HEK293 (cell line): ENCODE results near the gene GRIK4.

Source experiments
- CTCF ChIA-PET: fragments of 350-600 bp; formaldehyde crosslinking; extraction: SDS; loops from one replicate; lab custom pipeline; 2021; ENCODE audit warnings: antibody characterized with exemption; lab: Yijun Ruan, JAX
- POLR2A ChIA-PET: fragments of 300-600 bp; formaldehyde crosslinking; extraction: SDS; loops from one replicate; lab custom pipeline; 2020; ENCODE audit warnings: antibody characterized with exemption, inconsistent platforms; lab: Yijun Ruan, JAX
- H3K27ac ChIP-seq: fragments of 200-500 bp; sonication (Bioruptor generic); 2 replicates; pipeline ENCODE4 v1.5.1; 2014; ENCODE audit warnings: low read depth, low read length, control low read depth, inconsistent platforms; ENCODE audit errors: extremely low read depth
- H3K36me3 ChIP-seq, 2 experiments: fragments of 200-500 bp in 1 of 2; sonication (Bioruptor generic) in 1 of 2; 1 replicate in 1 of 2; 2 replicates in 1 of 2; pipeline ENCODE4 v1.5.1; 2014 to 2017; ENCODE audit warnings: inconsistent platforms in 2 of 2, low read length in 2 of 2; ENCODE audit not compliant: control insufficient read depth in 2 of 2, insufficient read depth in 1 of 2
- H3K4me1 ChIP-seq: fragments of 200-500 bp; sonication (Bioruptor generic); 2 replicates; pipeline ENCODE4 v1.5.1; 2014; ENCODE audit warnings: mild to moderate bottlenecking, low read length, inconsistent platforms; ENCODE audit not compliant: control insufficient read depth, insufficient read depth
- H3K4me3 ChIP-seq: 2 replicates; pipeline ENCODE4 v1.5.1; 2011; ENCODE audit warnings: low read depth, mild to moderate bottlenecking, control low read depth, low read length, moderate library complexity
- H3K9me3 ChIP-seq: fragments of 200-500 bp; sonication (Bioruptor generic); 2 replicates; pipeline ENCODE4 v1.5.1; 2014; ENCODE audit warnings: low read depth, low read length, inconsistent platforms; ENCODE audit not compliant: control insufficient read depth, insufficient read depth
- GLI4 ChIP-seq: fragments of 450-650 bp; formaldehyde crosslinking; IDR thresholded peaks from 2 replicates; pipeline ENCODE4 v1.5.1; 2016; ENCODE audit warnings: missing biosample characterization, missing genetic modification characterization
- MEIS1 ChIP-seq: sonication (generic); formaldehyde crosslinking; IDR thresholded peaks from 2 replicates; pipeline ENCODE4 v1.8.1; 2022; ENCODE audit warnings: missing genetic modification reagents, mild to moderate bottlenecking, borderline replicate concordance
- SALL2 ChIP-seq: fragments of 450-650 bp; formaldehyde crosslinking; IDR thresholded peaks from 2 replicates; pipeline ENCODE4 v1.5.0; 2017; ENCODE audit warnings: missing biosample characterization, mild to moderate bottlenecking, missing genetic modification characterization, borderline replicate concordance
- ZBTB7A ChIP-seq: fragments of 450-650 bp; formaldehyde crosslinking; IDR thresholded peaks from 2 replicates; pipeline ENCODE4 v1.5.1; 2016; ENCODE audit warnings: low read depth, missing biosample characterization, missing genetic modification characterization
- ZEB2 ChIP-seq: fragments of 450-650 bp; formaldehyde crosslinking; IDR thresholded peaks from 2 replicates; pipeline ENCODE4 v1.5.1; 2016; ENCODE audit warnings: missing biosample characterization, missing genetic modification characterization
- ZNF133 ChIP-seq: fragments of 450-650 bp; formaldehyde crosslinking; IDR thresholded peaks from 2 replicates; pipeline ENCODE4 v1.5.1; 2016; ENCODE audit warnings: missing biosample characterization, missing genetic modification characterization
- ZNF23 ChIP-seq: fragments of 450-650 bp; formaldehyde crosslinking; IDR thresholded peaks from 2 replicates; pipeline ENCODE4 v1.5.1; 2016; ENCODE audit warnings: missing biosample characterization, missing genetic modification characterization, borderline replicate concordance
- ZNF274 ChIP-seq, 2 experiments: fragments of 200-500 bp in 1 of 2; fragments of 450-650 bp in 1 of 2; sonication (Bioruptor generic) in 1 of 2; formaldehyde crosslinking in 1 of 2; IDR thresholded peaks; 2 replicates each; pipeline versions ENCODE4 v1.5.1 to v1.6.1; 2014 to 2016; ENCODE audit warnings: borderline replicate concordance in 1 of 2, inconsistent platforms in 1 of 2, low read length in 1 of 2, missing biosample characterization in 1 of 2, missing genetic modification characterization in 1 of 2
- ZNF354C ChIP-seq: fragments of 450-650 bp; formaldehyde crosslinking; IDR thresholded peaks from 2 replicates; pipeline ENCODE4 v1.5.1; 2016; ENCODE audit warnings: missing biosample characterization, missing genetic modification characterization, low read depth, borderline replicate concordance
- ZNF521 ChIP-seq: fragments of 450-650 bp; formaldehyde crosslinking; IDR thresholded peaks from 2 replicates; pipeline ENCODE4 v1.5.1; 2017; ENCODE audit warnings: missing biosample characterization, mild to moderate bottlenecking, missing genetic modification characterization
- ZNF529 ChIP-seq: fragments of 450-650 bp; formaldehyde crosslinking; IDR thresholded peaks from 2 replicates; pipeline ENCODE4 v1.5.1; 2017; ENCODE audit warnings: missing genetic modification characterization, missing biosample characterization; ENCODE audit not compliant: insufficient replicate concordance
- ZNF654 ChIP-seq: fragments of 450-650 bp; formaldehyde crosslinking; IDR thresholded peaks from 2 replicates; pipeline ENCODE4 v1.5.1; 2016; ENCODE audit warnings: low read depth, missing biosample characterization, missing genetic modification characterization
- ZSCAN23 ChIP-seq: fragments of 450-650 bp; formaldehyde crosslinking; IDR thresholded peaks from 2 replicates; pipeline ENCODE4 v1.5.1; 2016; ENCODE audit warnings: missing biosample characterization, missing genetic modification characterization
- TF ChIP-seq, protein P1 (sequence below): fragments of 450-650 bp; formaldehyde crosslinking; IDR thresholded peaks from 2 replicates; pipeline ENCODE4 v1.5.1; 2016; ENCODE audit warnings: missing biosample characterization, missing genetic modification characterization, low read depth
- TF ChIP-seq, protein P2 (sequence below): fragments of 450-650 bp; formaldehyde crosslinking; IDR thresholded peaks from 2 replicates; pipeline ENCODE4 v1.5.1; 2017; ENCODE audit warnings: missing biosample characterization, missing genetic modification characterization

Gene GRIK4

DNA sequence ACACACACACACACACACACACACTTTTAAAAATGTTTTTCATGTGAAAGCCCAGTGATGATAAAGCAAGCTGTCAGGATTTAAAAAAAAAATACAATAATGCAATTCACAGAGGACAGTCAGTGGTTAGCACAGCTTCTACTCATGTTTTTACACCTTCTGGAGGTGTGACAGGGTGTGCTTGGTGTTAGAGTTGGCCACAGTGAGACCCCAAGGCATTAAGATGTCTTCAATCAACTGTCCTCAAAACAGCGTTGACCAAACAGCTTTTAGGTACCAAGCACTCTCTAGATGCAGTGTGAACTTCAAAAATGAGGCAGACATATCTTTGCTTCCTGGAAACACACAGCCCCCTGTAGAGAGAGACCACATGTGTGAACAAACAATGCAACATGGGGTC, 346.0 kb downstream of the GRIK4 start (continued):
- TF ChIP-seq, protein P1, sequence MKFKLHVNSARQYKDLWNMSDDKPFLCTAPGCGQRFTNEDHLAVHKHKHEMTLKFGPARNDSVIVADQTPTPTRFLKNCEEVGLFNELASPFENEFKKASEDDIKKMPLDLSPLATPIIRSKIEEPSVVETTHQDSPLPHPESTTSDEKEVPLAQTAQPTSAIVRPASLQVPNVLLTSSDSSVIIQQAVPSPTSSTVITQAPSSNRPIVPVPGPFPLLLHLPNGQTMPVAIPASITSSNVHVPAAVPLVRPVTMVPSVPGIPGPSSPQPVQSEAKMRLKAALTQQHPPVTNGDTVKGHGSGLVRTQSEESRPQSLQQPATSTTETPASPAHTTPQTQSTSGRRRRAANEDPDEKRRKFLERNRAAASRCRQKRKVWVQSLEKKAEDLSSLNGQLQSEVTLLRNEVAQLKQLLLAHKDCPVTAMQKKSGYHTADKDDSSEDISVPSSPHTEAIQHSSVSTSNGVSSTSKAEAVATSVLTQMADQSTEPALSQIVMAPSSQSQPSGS (tag by site-specific recombination), result no peak
- TF ChIP-seq ZEB2, result no peak
- no peak for TF ChIP-seq GLI4 (tag by site-specific recombination)
- TF ChIP-seq ZNF23 (tag by site-specific recombination), result no peak

DNA sequence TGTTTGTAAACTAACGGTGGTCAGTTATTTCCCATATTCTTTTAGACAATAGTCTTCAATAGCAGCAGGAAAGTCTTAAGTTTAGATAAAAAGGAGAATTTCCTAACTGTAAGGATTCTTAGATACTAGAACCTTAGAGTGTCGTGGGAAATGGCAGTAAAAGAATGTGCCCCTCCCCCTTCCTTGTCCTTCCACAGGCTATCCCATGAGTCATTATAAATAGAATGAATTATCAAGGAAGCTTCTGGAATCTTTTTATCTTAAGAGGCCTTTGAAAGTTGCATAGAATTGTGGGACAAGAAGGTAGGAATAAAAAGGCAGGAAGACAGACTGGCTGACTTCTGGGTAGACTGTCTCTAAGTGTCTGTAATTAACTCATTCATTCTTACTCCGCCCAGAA, 347.2 kb downstream of the GRIK4 start:
- POLR2A ChIA-PET, result no interaction called here
- no peak overlapping the region for H3K27ac ChIP-seq
- no peak overlapping the region for H3K4me3 ChIP-seq
- H3K4me1 ChIP-seq, result no peaks in the 10 kb centered on the region
- H3K36me3 ChIP-seq, result no peaks in the 10 kb centered on the region
- CTCF ChIA-PET, result no interaction called here
- H3K9me3 ChIP-seq, result no peaks in the 10 kb centered on the region
- TF ChIP-seq MEIS1 (CRISPR knock-in tag) (no peak), ZNF133 (tag by site-specific recombination) (no peak), ZNF529 (tag by site-specific recombination) (no peak), ZNF521 (tag by site-specific recombination) (no peak), ZNF274 (IDR thresholded peaks at IDR 0.05; ENCODE audit: low read length) (no peak), ZNF274 (tag by site-specific recombination; IDR thresholded peaks at IDR 0.05; ENCODE audit: borderline replicate concordance) (no peak), ZNF654 (tag by site-specific recombination) (no peak)
- TF ChIP-seq, protein P2, sequence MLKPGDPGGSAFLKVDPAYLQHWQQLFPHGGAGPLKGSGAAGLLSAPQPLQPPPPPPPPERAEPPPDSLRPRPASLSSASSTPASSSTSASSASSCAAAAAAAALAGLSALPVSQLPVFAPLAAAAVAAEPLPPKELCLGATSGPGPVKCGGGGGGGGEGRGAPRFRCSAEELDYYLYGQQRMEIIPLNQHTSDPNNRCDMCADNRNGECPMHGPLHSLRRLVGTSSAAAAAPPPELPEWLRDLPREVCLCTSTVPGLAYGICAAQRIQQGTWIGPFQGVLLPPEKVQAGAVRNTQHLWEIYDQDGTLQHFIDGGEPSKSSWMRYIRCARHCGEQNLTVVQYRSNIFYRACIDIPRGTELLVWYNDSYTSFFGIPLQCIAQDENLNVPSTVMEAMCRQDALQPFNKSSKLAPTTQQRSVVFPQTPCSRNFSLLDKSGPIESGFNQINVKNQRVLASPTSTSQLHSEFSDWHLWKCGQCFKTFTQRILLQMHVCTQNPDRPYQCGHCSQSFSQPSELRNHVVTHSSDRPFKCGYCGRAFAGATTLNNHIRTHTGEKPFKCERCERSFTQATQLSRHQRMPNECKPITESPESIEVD, result no peak
- TF ChIP-seq, all 188 proteins: peak for 0

DNA sequence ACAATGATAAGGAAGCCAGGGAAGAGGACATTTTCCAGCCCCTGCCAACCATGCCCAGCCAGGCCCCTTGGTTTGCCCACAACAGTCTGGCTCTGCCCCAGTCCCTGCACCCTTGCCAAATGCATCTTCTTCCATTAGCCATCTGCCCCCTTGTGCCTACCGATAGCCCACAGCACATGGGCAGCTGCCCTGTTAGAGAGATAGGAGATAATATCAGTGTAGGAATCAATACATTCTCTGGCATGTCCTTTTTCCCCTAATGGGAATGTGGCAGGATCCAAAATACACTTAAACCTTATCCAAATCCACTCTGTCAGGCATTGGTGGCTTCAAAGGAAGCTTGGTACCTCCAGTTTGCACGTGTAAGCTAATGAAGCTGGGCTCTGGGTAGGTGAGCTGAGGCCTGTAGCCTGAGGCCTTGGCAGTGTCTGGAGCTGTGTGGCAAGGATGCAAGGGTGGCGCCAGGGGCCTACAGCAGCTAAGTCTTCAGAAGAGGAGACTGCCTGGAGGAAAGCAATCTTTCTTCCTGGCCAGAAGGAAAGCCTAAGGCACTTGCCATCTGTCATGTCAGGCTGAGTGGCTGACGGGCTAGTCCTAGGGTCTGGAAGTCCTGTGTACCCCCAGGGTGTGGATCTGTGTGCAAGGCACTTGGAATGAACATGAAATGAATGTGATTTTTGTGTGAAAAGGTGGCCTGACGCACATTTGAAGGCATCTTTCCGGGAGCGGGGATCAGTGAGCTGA, 348.2 kb downstream of the GRIK4 start:
- ChIA-PET POLR2A (interaction anchor here (0.6 kb wide), 1 partner anchor 125 kb away, joined by 4 read pairs; no protein-coding TSS in a partner anchor), CTCF (interaction anchor here (0.6 kb wide), 1 partner anchor 70 kb away, joined by 4 read pairs; no protein-coding TSS in a partner anchor)
- no peak overlapping the region for H3K27ac ChIP-seq
- TF ChIP-seq ZSCAN23 (tag by site-specific recombination), result no peak
- no peaks in the 10 kb centered on the region for H3K36me3 ChIP-seq
- H3K4me1 ChIP-seq, result no peaks in the 10 kb centered on the region
- no peak overlapping the region for H3K4me3 ChIP-seq
- no peaks in the 10 kb centered on the region for H3K9me3 ChIP-seq

DNA sequence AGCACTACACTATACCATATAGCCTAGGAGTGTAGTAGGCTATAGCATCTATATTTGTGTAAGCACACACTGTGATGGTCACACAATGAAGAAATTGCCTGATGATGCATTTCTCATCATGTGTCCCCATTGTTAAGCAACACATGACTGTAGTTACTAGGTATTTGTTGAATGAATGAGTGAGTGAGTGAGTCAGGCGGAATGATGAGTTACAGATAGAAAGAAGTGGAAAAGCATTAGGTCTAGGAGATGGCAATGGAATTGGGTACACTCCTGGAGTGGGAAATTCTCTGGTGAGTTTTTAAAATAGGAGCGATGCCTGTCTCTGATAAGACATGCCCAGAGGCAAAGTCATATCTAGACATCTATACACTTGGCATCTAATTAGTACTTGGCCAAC, 351.8 kb downstream of the GRIK4 start:
- CTCF ChIA-PET, result interaction anchor here (1.2 kb wide), 1 partner anchor 66 kb away, joined by 4 read pairs; no protein-coding TSS in a partner anchor
- no peak overlapping the region for H3K4me3 ChIP-seq
- POLR2A ChIA-PET, result no interaction called here
- H3K36me3 ChIP-seq, result no peaks in the 10 kb centered on the region
- no peaks in the 10 kb centered on the region for H3K9me3 ChIP-seq
- TF ChIP-seq ZNF354C, result no peak
- TF ChIP-seq ZBTB7A, result no peak
- TF ChIP-seq SALL2 (tag by site-specific recombination), result no peak
- H3K27ac ChIP-seq, result no peak overlapping the region
- no peaks in the 10 kb centered on the region for H3K4me1 ChIP-seq
